GM19438 (cell line): ENCODE measurements around the gene AADACL4.

ENCODE experiments used
- ATAC-seq: cut with Tn5 transposase; IDR thresholded peaks from one replicate; pipeline ENCODE4 v1.9.1; 2021; ENCODE audit warnings: low read depth; ENCODE audit not compliant: unreplicated experiment

The AADACL4 gene

DNA sequence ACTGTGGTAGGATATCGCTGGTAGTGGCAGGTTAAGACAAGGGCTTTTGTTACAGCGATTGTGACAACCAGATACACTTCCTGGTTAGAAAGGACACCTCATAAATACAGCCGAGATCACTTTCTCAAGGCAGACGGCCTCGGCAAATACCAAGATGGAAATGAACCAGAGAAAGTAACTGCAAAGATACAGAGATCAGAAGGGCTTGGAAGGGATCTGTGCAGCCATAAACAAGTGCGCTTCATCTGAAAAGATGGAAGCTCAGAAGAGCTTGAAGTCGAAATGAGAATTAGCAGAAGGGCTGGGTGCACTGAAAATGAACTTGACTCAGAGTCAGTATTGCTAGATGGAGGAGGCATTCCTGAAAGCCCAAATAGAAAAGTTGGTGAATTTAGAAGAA lies 32.9 kb upstream of the AADACL4 start:
- no peak for ATAC-seq

DNA sequence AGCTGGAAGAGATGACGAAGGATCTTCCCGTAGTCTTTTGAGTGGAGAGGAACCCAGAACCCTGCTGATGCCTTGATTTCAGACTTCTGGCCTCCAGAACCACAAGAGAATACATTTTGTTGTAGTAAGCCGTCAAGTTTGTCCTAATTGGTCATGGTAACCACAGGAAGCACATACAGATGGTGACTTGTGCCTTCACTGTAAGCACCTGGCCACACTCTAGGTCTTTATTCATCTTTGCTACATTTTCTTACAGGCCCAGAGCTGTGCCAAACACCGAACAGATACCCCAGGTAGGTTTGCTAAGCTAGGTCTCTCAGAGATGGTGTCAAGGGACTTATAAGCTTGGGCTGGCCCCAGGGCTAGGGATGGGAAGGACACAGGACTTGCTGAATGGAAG lies 30.7 kb upstream of the AADACL4 start:
- no peak for ATAC-seq

DNA sequence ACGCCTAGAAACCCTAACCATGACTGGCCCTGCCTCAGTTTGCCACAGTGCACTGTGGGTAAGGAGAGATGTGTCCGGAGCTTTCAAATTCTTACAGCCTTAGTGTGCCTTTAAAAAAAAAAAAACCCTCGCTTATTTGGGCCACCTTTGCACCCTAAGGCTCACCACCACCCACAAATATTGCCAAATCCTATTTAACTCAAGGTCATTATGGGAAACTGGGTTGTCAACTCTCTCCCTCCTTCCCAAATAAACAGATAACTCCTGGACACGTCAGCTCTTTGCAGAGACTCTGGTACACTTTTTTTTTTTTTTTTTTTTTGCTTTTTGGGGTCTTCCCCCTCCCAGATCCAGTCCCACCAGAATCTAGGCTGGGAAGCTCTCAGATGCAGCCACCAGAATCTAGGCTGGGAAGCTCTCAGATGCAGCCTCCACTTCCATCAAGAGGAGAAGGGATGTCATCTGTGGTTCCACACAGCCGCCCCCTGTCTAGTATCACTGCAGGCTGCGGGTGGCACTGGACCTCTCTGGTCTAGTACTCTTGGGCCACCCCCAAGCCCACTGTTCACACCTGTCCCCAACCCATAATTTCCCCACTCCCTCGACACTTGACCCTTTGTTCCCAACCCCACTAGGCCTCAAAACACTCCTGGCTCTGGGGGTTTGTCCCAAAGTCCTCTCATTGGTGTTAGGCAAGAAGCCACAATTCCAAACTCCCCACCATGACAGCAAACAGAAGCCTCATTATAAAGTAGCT lies 29.3 kb upstream of the AADACL4 start:
- ATAC-seq: no peak

DNA sequence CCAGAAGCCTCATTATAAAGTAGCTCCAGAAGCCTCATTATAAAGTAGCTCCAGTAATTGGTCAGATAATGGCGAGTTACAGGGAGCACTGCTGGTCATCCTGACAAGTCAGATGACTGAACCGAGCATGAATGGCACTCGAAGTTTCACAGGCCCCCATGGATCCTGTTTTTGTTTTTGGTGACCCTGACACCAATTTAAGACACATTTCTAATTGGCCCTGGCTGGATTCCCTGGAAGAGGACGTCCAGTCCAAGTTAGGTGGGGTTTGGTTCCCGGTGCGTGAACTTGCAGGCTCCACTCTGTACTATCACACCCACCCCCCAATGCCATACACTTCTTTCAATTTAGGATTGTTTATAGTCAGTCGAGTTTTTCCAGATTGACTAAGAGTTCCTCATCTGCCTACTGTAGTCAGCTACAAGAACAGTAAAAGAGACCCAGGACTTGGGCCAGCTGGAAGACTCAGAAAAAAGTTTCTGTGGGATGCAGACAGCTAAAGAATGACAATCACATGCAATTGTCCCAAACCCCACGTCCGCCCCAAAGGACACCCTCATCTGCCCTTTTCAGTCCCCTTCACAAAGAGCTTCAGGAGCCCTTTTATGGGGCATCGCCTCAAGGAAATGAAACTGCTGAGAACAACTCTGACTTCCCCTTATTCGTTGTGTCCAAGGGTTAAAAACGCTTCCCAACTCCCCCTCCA lies 28.6 kb upstream of the AADACL4 start:
- ATAC-seq: no peak

DNA sequence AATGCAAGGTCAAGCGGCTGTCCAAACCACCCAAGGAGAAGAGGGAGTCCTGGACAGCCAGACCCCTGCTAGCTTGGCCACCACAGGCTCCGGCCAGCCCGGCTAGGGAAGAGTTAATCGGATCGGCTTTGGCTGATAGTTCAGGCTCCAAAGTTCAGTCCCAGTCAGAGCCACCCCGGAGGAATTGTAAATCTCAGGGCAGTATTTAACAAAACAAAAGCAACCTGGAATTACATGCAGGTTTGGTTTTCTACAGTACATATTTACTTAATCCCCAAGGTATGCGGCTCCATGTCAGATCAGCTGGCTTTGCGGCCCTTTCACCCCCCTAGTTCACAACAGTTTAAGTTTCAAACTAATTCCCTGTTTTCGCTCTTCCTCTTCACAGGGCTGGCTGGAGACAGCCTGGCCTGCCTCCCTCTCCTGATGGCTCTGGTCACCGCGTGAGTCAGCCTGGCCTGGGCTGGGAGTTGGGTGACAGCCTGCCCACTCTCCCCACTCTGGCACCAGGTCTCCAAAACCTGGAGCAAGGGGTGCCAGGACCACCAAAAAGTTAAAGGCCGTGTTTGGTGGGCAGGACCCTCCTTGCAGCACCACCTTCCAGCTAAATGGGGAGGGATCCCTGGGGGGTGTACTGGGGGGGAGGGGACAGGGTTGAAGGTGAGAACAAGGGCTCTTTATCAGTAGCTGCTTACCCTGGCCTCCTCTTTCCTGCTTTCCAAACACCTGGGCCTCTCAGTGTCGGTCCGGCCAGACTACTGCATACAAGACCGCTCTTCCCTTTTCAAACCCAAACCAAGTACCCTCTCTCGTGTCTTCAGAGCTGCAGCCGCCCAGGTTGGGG lies 27.8 kb upstream of the AADACL4 start:
- no peak for ATAC-seq

DNA sequence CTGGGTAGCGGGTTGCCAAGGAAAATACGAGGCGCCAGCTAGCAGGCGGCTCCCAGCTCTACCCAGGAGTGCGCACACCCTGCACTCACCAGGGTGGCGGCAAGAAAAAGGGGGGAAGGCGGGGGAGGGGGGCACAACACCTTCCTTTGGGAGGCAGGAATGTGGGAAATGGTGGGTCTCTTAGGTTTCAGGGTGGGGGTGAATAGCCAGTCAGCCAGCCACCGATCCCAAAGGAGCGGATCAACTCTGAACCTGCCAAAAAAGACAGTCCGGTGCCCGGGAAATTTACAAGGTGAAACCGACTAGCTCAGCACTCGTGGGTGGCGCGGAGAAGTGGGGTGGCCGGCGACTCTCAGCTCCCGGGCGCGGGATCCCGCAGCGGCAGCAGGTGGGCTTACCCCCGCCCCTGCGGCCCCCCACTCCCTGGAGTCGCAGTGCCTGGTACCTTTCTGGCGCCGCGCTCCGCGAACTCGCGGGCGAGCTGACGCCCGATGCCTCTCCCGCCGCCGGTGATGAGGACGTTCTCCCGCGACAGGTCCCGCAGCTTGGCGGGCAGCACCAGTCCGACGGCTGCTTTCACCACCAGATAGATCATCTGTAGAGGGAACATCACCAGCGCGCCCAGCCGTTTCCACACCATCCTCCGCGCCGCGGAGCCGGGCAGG lies 27.0 kb upstream of the AADACL4 start:
- ATAC-seq: no peak

DNA sequence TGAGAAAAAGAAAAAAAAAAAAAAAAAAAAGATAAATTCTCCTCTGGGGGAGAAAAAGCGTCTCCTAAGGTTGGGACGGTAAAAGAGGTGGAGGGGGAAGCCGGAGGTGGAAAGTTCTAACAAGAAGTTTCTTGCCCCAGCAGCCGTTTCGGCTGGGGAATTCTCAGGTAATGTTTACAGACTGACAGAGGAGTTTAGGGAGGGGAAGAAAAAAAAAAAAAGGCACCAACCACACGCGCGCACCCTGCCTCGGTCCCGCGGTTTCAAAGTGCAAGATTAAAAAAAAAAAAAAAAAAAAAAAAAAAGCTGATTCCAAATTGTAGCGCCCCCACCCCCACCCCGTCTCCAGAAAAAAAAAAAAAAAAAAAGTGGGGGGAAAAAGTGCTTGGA lies 26.4 kb upstream of the AADACL4 start:
- ATAC-seq: no peak

DNA sequence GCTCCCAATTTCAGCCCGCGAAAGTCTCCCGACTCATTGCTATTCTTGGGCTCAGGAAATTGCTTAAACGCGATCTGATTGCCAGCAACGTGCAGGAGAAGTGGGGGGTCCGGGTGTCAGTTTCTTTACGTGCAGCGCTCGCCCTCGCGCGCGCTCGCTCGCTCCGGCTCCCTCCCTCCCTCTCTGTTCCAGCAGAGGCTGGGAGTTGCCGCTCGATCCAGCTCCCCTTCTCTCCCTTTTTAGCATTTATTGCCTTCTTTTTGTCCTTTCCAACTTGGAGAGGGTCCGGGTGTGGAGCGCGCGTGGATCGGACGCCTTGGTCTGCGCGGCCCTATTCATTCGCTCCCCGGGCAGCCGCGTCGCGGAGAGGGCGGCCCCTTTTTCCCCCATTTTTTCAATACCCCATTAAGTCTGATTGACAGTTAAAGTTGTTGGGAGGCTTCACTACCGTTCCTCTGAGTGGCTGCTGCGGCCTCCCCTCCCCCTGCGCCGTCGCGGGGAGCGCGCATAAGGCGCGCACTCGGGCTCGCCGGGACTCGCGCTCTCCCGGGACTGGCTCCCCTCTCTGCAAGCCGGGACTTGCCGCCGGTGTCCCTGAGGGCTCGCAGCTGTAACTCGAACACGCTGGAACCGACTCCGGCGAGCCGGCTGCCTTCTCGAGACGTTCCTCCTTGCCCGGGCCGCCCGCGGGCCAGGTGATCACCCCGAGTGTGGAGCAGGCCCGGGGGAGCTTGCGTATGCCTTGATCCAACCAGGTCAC lies 25.8 kb upstream of the AADACL4 start, which contains the start of gene DHRS3:
TSS of gene DHRS3 (minus strand) at position 310 of the 760 bp plus-strand sequence. CDS start 862 bp downstream, outside the sequence.
- ATAC-seq: no peak

DNA sequence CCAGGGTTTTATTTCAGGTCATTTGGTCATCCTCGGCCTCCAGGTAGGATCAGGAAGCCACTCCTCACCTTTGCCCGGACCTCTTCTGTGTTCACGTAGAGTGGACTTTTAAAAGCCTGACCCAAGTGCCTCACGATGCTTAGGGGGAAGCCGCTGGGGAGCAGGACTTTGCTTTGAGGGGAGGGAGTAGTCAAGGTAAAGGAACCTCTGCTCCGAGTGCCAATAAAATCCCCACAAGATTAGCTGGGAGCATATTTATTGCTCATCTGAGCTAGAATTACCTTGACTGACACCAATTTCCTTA lies 25.3 kb upstream of the AADACL4 start:
- no peak for ATAC-seq

DNA sequence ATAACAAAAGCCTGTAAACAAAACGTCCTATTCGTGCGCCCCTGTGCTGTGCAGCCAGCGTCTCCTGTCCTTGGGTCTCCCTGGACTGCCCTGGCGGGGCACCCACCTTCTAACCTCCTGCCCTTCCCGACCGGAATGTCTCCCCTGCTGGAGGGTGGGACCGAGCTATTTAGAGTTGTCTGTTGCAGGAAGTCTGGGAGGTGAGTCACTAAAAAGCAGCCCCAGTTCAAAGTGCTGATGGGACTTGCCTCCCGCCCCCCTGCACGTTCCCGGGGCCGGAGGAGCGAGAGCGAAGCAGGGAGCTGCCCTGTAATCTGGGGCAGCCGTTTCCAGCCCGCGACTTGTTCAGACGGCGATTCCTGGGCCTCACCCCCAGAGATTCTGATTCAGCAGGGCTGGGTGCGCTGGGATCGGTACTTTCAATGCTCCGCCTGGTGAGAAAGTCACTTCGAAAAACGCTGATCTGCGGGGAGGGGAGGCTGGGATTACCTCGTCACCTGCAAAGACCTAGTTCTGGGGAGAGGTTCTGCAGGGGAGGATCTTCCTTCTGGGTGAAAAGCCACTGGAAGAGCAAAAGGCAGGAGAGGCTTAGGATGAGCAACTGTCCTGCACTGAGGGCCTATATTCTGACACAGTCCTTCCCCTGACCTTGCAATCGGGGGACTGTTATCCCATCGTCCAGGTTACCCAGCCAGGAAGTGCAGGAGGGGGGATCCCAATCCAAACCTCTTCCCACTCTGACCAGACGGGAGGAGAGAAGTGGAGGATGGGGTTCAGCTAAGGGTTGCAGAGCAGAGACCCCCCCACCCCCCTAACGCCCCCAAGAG lies 24.7 kb upstream of the AADACL4 start:
- no peak for ATAC-seq

DNA sequence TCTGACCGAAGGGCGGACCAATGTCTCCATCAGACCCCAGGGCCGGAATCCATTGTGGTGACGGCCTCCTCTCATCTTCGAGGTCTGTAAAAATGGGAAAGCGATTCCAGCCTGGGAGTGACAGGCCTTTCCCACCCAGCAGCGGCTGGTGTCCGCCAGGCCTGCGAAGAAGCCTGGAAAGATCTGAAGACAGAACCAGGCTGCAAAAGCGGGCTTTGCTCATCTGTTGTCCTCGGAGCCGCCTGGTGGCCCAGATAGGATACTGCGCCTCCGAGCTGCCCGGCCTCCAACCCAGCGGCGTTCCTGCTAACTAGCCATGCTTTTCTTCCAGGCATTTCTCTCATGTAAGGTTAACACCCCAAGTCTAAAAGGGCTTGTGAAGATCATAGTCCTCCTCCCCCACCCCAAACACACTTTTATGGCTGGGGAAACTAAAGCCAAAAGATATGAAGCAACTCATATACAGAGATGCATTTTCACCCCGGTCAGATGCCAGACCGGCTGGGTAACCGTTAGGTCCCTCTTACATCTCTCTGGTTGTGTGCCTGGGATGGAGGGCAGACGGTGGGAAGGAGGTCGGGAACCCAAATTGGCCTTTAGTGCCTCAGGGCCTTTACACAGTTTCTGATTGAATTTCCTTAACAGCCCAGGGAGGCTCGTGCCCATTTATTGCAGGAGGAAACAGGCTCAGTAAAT lies 23.9 kb upstream of the AADACL4 start:
- ATAC-seq: no peak

DNA sequence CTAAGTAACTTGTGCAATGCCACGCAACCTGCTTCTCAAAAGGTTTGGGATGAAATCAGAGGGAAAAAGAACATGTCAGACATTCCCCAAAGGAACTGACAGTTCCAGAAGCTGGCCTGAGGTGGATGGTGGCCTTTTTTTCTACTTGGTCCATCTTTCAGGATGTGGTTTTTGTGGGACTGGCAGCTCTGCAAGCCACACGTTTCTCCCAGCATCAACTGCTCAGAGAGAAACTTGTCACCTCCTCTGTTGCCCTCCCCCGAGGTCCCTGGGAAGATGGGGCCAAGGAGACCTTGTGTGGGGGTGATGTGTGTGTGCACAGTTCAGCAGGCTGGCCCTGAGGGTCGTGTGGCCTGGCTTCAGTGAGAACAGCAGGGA lies 23.4 kb upstream of the AADACL4 start:
- no peak for ATAC-seq

DNA sequence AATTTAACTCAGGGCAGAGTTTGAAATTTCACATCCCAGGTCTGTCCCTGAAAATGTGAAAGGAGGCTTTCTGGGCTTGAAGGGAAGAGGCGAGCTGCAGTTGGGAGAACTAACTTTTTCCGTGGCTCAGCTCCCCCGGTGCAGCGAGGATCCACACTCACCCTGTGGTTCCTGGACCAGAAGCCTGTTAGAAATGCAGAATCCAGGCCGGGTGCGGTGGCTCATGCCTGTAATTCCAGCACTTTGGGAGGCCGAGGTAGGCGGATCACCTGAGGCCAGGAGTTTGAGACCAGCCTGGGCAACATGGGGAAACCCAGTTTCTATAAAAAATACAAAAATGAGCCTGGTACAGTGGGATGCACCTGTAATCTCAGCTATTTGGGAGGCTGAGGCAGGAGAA lies 23.0 kb upstream of the AADACL4 start:
- ATAC-seq: no peak

DNA sequence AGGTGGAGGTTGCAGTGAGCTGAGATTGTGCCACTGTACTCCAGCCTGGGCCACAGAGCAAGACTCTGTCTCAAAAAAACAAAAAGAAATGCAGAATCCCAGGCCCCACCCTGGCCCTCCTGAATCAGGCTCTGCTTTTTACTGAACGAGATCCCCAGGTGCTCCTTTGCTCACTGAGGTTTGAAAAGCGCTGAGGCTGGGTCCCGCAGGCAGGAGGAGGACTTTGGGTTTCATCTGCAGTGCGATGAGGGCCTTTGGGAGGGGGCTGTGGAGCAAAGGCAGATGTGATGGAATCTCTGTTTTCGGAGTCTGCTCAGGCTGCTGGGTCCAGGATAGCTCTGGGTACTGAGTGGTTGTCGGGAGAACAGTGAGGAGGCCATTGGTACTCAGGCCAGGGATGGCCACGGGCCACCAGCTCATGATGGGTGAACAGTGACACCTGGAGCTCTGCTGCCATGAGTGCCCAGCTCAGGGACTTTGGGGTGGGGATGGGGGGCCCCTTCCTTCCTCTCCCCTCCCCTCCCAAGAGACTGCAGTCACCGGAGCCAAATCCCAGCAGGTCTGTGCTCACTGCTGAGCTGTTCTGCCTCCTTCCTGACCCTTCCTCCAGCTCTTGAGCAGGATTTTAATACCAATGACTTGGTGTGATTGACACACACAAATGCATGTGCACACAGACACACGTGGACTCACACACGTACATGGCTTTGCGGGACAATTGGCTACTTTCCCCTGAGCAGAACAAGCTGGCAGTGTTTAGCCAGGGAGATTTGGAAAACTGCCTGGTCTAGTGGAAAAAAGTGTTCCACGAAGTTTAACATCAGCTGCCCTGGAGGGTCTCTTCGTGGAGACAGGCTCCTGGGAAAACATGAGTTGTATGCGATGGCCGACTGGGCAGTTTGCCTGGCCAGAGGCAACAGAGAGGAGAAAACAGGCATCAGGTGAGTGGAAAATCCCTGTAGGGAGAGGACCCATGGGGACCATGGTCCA lies 22.2 kb upstream of the AADACL4 start:
- no peak for ATAC-seq

DNA sequence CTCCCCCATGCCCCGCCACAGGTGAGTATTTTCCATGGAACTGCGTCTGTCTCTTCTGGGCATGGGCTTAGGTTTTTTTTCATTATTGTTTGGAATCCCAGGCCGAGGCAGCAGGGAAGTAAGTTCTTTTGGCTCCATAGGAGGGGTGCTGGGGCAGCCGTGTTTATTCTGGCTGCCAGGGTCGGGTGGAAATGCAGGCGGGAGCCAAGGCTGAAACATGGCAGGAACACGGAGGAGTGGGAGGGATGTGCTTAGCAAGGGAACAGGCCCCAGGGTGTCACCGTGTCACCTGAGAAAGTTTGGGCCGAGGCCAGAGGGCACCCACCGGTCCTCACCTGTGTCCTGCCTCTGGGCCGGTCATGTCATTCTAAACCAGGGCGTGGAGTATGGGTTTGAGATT lies 21.4 kb upstream of the AADACL4 start:
- ATAC-seq: no peak

DNA sequence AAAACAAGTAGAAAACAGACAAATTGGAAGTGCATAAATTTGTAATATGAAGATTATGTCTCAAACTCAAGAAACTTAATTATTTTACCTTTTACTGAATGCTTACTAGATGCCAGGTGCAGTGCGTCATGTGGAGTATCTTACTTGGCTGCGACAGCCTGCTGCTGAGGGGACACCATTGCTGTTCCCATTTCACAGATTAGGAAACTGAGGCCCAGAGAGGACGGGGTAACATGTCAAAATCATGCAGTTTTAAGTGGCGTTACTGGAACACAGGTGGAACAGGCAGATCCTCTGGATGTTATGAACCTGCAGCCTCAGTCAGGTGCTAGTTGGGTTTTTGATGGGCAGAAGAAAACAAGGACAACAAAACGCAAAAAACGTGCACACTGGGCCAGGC lies 18.6 kb upstream of the AADACL4 start:
- ATAC-seq: no peak

DNA sequence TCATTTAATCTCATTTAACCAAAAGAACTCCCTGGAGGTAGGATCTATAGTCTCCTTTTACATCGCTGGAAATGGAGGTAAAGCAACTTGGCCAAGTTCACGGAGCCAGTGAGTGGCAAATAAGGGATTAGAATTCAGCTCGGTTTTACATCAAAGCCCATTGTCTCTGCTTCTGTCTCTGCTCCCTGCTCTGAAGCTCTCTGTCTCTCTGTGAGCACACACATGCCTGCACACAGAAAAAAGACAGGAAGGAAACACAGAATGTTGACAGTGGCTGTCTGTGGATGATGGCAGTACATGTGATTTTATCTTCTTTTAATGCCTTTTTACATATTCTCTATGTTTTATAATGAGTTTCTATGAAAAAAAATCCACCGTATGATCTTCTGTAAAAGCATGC lies 17.0 kb upstream of the AADACL4 start:
- ATAC-seq: no peak

DNA sequence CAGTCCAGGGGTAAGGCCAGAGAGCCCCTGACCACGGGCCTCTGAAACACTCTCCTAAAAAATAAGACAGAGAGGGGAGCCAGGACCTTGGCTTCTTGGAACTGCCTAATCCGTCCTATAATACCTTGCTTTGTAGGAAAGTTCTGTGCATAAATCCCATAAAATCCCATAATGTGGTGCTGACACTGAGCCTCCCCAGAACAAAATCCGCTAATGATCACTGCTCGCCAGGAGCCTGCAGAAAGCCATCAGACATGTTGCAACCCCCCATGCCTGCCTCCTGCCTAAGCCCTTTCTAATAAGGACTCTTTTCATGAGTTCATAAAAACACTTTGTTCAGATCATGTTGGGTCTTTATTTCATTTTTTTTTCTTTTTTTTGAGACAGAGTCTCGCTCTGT lies 16.6 kb upstream of the AADACL4 start:
- ATAC-seq: no peak
